A549 (cell line): ENCODE measurements around the gene CIRBP. TPM values are rescaled to one million over a fixed set of nuclear protein-coding genes. Genes with fewer than 3 reads are reported as not detected.

ENCODE experiments used
- ATAC-seq, 2 experiments: fragments of 200-7000 bp in 1 of 2; fragments of >200 bp in 1 of 2; cut with Nextera tagmentation in 1 of 2; cut with Tn5 transposase in 1 of 2; 3 replicates each; pipeline versions ENCODE4 v1.8.0 to v1.9.1; 2018 to 2020; ENCODE audit warnings: mild to moderate bottlenecking in 1 of 2, moderate library complexity in 1 of 2
- CTCF ChIA-PET: fragments of 300-600 bp; sonication (Branson Sonifier 250); formaldehyde crosslinking; extraction: SDS; loops from one replicate; lab custom pipeline; 2021; ENCODE audit warnings: antibody characterized with exemption, inconsistent platforms; lab: Yijun Ruan, JAX
- POLR2A ChIA-PET: fragments of 350-600 bp; formaldehyde crosslinking; extraction: SDS; loops from one replicate; lab custom pipeline; 2021; ENCODE audit warnings: antibody characterized with exemption, inconsistent platforms; lab: Yijun Ruan, JAX
- DNase-seq, 2 experiments: peaks; one replicate each; pipeline versions ENCODE4 v3.0.0 to v3.0.0-alpha.2; 2011 to 2016; ENCODE audit warnings: low read depth in 1 of 2, low spot score in 1 of 2
- FAIRE-seq: peaks from 2 replicates; lab custom pipeline; 2011; peaks lifted over from hg19 to GRCh38; lab: Jason Lieb, UNC
- H3K27ac ChIP-seq, 2 experiments: fragments of >200 bp; sonication (Bioruptor Twin); formaldehyde crosslinking; 3 replicates each; pipeline ENCODE4 v1.5.1; 2016 to 2017
- H3K4me1 ChIP-seq: fragments of >200 bp; sonication (Bioruptor Twin); formaldehyde crosslinking; 3 replicates; pipeline ENCODE4 v1.6.1; 2016
- H3K4me2 ChIP-seq: fragments of >200 bp; sonication (Bioruptor Twin); formaldehyde crosslinking; 3 replicates; pipeline ENCODE4 v1.6.1; 2016
- H3K4me3 ChIP-seq: fragments of >200 bp; sonication (Bioruptor Twin); formaldehyde crosslinking; 3 replicates; pipeline ENCODE4 v1.5.1; 2016
- H3K9me3 ChIP-seq: fragments of >200 bp; sonication (Bioruptor Twin); formaldehyde crosslinking; 3 replicates; pipeline ENCODE4 v1.6.1; 2016
- CHD2 ChIP-seq: fragments of 150-350 bp; IDR thresholded peaks from 2 replicates; pipeline ENCODE4 v1.6.1; 2014; ENCODE audit warnings: low read length; ENCODE audit not compliant: partially characterized antibody
- CHD4 ChIP-seq: fragments of 200-600 bp; sonication (generic); IDR thresholded peaks from 2 replicates; pipeline ENCODE4 v1.6.1; 2016; ENCODE audit warnings: antibody characterized with exemption, mild to moderate bottlenecking, borderline replicate concordance
- EP300 ChIP-seq, 2 experiments: fragments of >200 bp; sonication (Bioruptor Twin); formaldehyde crosslinking; IDR thresholded peaks; 2 replicates in 1 of 2; 3 replicates in 1 of 2; pipeline ENCODE4 v1.6.1; 2016 to 2017
- FOSB ChIP-seq: fragments of 250-450 bp; sonication (Bioruptor Pico); IDR thresholded peaks from 2 replicates; pipeline ENCODE4 v1.5.0; 2020; ENCODE audit warnings: mild to moderate bottlenecking, moderate library complexity
- FOXS1 ChIP-seq: fragments of 250-450 bp; sonication (Bioruptor Pico); IDR thresholded peaks from 2 replicates; pipeline ENCODE4 v1.5.0; 2020; ENCODE audit warnings: mild to moderate bottlenecking, moderate library complexity
- HEYL ChIP-seq: fragments of 250-450 bp; sonication (Bioruptor Pico); IDR thresholded peaks from 2 replicates; pipeline ENCODE4 v1.8.0; 2021; ENCODE audit warnings: mild to moderate bottlenecking, moderate library complexity
- HOXA7 ChIP-seq: fragments of 250-450 bp; sonication (Bioruptor Pico); IDR thresholded peaks from 2 replicates; pipeline ENCODE4 v1.5.0; 2020; ENCODE audit warnings: mild to moderate bottlenecking, moderate library complexity
- JUN ChIP-seq, 2 experiments: fragments of >200 bp; sonication (Bioruptor Twin); formaldehyde crosslinking; IDR thresholded peaks; 2 replicates in 1 of 2; 3 replicates in 1 of 2; pipeline ENCODE4 v1.6.1; 2016 to 2017
- JUNB ChIP-seq: fragments of >200 bp; sonication (Bioruptor Twin); formaldehyde crosslinking; IDR thresholded peaks from 2 replicates; pipeline ENCODE4 v1.6.1; 2016
- MYC ChIP-seq: IDR thresholded peaks from 2 replicates; pipeline ENCODE4 v1.6.1; 2012; ENCODE audit warnings: mild to moderate bottlenecking, inconsistent platforms, low read length, improper control_type of control experiment, borderline replicate concordance
- NFE2L2 ChIP-seq: fragments of 150-350 bp; conservative IDR thresholded peaks from 2 replicates; pipeline ENCODE4 v1.6.1; 2014; ENCODE audit warnings: low read length
- POLR2AphosphoS2 ChIP-seq: conservative IDR thresholded peaks from 2 replicates; pipeline ENCODE4 v1.6.1; 2012; ENCODE audit warnings: low read length, improper control_type of control experiment, inconsistent platforms
- RARB ChIP-seq: fragments of 250-450 bp; sonication (Bioruptor Pico); IDR thresholded peaks from 2 replicates; pipeline ENCODE4 v1.8.0; 2021; ENCODE audit warnings: mild to moderate bottlenecking, moderate library complexity
- RNF2 ChIP-seq: fragments of 200-600 bp; sonication (generic); IDR thresholded peaks from 2 replicates; pipeline ENCODE4 v1.6.1; 2016; ENCODE audit warnings: low read depth, mild to moderate bottlenecking, antibody characterized with exemption, moderate library complexity, borderline replicate concordance
- TP53 ChIP-seq: fragments of 250-450 bp; sonication (Bioruptor Pico); IDR thresholded peaks from 2 replicates; pipeline ENCODE4 v1.5.0; 2021; ENCODE audit warnings: mild to moderate bottlenecking, moderate library complexity
- ZFP36 ChIP-seq: fragments of 450-650 bp; IDR thresholded peaks from 2 replicates; pipeline ENCODE4 v1.6.1; 2014; ENCODE audit warnings: borderline replicate concordance; ENCODE audit not compliant: partially characterized antibody
- ZNF302 ChIP-seq: fragments of 250-450 bp; sonication (Bioruptor Pico); IDR thresholded peaks from 2 replicates; pipeline ENCODE4 v1.9.0; 2021; ENCODE audit warnings: inconsistent platforms, mild to moderate bottlenecking, moderate library complexity
- WGBS: methylation state at CpG from one replicate; pipeline ENCODE4 v1.1.6; 2017; ENCODE audit errors: missing lambda C conversion rate; 5-methylcytosine and 5-hydroxymethylcytosine counted together
- polyA plus RNA-seq, 4 experiments: library from polyadenylated mRNA; depleted of rRNA in 3 of 4; stranded (reverse); fragments of >200 nt; fragmentation: RNase III in 1 of 4; extraction: RNeasy Plus Mini Kit Qiagen cat#74134 plus additional on column Dnase treatment in 1 of 4; gene quantifications; 2 replicates in 3 of 4; 3 replicates in 1 of 4; pipeline ENCODE4 v1.2.3, GENCODE V29; 2011 to 2017
- TF ChIP-seq, protein P1 (sequence below): IDR thresholded peaks from 2 replicates; pipeline ENCODE4 v1.6.1; 2012
- TF ChIP-seq, protein P2 (sequence below): fragments of >200 bp; sonication (Bioruptor Twin); formaldehyde crosslinking; IDR thresholded peaks from 2 replicates; pipeline ENCODE4 v1.6.1; 2016
- TF ChIP-seq, protein P3 (sequence below): fragments of 250-450 bp; sonication (Bioruptor Pico); IDR thresholded peaks from 2 replicates; pipeline ENCODE4 v1.5.0; 2021; ENCODE audit warnings: mild to moderate bottlenecking, moderate library complexity, borderline replicate concordance
- TF ChIP-seq, protein P4 (sequence below): fragments of 200-600 bp; sonication (generic); IDR thresholded peaks from 2 replicates; pipeline ENCODE4 v1.6.1; 2016; ENCODE audit warnings: antibody characterized with exemption, mild to moderate bottlenecking, moderate library complexity
- TF ChIP-seq, protein P5 (sequence below): IDR thresholded peaks from 2 replicates; pipeline ENCODE4 v1.6.1; 2012; ENCODE audit warnings: low read depth, borderline replicate concordance

The CIRBP gene
- polyA plus RNA-seq, 2 of the 4 experiments (the other 2 are of a cell fraction): 151 to 178 TPM

DNA sequence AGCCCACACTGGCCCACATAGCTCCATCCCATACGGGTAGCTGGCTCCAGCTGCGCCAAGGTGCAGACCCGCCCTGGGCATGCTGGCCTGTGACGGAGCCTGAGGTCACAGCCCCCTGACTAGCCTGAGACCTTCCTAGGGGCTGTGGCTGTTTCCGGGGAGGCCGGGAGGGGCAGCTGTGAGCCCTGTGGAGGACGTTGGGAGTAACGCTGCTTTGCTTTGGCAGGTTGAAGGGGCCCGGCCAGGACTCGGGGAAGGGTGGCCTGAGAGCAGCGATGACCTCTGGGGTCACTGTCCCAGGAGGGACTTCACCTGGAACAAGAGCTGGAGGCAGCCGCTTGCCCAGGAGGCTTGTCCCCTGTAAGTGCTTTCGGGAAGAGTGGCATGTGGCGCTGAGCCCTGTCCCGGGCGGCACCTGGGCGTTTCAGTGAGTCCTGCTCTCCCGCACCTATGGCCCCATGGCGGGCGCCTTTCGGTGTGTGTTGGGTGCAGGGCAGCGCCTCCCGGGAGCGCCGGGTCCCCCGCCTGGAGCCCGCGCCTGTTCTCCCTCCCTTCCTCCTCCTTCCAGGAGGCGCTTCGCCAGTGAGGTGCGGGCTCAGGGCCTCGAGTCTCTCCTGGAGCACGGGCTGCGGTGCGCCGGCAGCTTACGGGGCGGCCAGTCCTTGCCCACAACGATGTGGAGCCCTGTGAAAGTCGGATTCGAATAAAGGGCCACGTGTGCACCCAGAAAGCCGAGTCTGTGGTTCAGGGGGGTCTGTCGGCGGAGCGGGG, 5.1 kb downstream of the CIRBP start:
- TF ChIP-seq HEYL: no peak
- TF ChIP-seq, protein P1, sequence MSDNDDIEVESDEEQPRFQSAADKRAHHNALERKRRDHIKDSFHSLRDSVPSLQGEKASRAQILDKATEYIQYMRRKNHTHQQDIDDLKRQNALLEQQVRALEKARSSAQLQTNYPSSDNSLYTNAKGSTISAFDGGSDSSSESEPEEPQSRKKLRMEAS: no peak
- no peak for TF ChIP-seq CHD4
- no peak for TF ChIP-seq MYC
- no peak for TF ChIP-seq POLR2AphosphoS2
- no peak for TF ChIP-seq FOSB
- no peak for TF ChIP-seq FOXS1 (CRISPR knock-in tag)
- no peak for TF ChIP-seq EP300 (IDR thresholded peaks at IDR 0.05)
- TF ChIP-seq TP53: no peak
- no peak for TF ChIP-seq RARB (CRISPR knock-in tag)
- no peak for TF ChIP-seq JUNB
- TF ChIP-seq, protein P2, sequence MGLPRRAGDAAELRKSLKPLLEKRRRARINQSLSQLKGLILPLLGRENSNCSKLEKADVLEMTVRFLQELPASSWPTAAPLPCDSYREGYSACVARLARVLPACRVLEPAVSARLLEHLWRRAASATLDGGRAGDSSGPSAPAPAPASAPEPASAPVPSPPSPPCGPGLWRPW: no peak
- TF ChIP-seq ZFP36: no peak
- TF ChIP-seq ZNF302 (CRISPR knock-in tag): no peak
- no peak for TF ChIP-seq HOXA7 (CRISPR knock-in tag)
- no peak for TF ChIP-seq CHD2
- TF ChIP-seq JUN (IDR thresholded peaks at IDR 0.05): no peak
- TF ChIP-seq, protein P3, sequence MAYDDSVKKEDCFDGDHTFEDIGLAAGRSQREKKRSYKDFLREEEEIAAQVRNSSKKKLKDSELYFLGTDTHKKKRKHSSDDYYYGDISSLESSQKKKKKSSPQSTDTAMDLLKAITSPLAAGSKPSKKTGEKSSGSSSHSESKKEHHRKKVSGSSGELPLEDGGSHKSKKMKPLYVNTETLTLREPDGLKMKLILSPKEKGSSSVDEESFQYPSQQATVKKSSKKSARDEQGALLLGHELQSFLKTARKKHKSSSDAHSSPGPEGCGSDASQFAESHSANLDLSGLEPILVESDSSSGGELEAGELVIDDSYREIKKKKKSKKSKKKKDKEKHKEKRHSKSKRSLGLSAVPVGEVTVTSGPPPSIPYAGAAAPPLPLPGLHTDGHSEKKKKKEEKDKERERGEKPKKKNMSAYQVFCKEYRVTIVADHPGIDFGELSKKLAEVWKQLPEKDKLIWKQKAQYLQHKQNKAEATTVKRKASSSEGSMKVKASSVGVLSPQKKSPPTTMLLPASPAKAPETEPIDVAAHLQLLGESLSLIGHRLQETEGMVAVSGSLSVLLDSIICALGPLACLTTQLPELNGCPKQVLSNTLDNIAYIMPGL (CRISPR knock-in tag): no peak
- ChIA-PET POLR2A (no interaction called here), CTCF (interaction anchor here (1.6 to 5.3 kb wide), 2 partner anchors 30 to 171 kb away, joined by 3 to 39 read pairs; no protein-coding TSS in a partner anchor)
- no peak for FAIRE-seq
- H3K4me1 ChIP-seq: peaks cover 43% of the 10 kb centered on the region
- H3K9me3 ChIP-seq: no peaks in the 10 kb centered on the region
- WGBS: 85% methylated on average over 20 of the region's 46 CpGs
- DNase-seq: no peak
- H3K4me3 ChIP-seq: peak overlapping the region; percentile 80
- peak overlapping the region; percentile 99 for H3K4me2 ChIP-seq
- ATAC-seq: no peak
- peak overlapping the region; percentile 96 to 100; a peak in 5 of 6 replicates for H3K27ac ChIP-seq

DNA sequence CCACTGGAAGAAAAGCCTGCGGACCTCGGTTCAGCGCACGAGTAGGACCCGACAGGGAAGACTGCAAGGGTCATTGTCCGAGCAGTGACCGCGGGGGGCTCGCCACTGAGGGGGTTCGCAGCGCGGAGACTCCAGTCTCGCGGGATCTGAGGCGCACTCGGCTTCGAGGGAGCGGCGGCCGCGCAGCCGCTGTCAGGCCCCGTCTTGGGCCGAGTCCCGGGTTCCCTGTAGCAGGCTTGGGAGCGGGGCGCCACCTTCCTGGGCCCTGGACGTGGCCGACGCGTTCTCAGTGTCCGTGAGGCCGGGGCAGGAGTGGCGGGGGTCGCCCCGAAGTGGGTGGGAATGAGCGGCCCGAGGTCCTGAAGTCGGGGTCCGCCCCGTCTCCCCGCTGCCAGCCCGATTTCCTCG, 5.7 kb downstream of the CIRBP start:
- FAIRE-seq: no peak
- DNase-seq: no peak
- peaks cover 43% of the 10 kb centered on the region for H3K4me1 ChIP-seq
- peak overlapping the region; percentile 80 for H3K4me3 ChIP-seq
- peak in 1 of 2 experiments; percentile 1; a peak in 2 of 6 replicates for ATAC-seq
- peak overlapping the region; percentile 96 to 100 for H3K27ac ChIP-seq
- H3K9me3 ChIP-seq: no peaks in the 10 kb centered on the region
- WGBS: 57% methylated on average over 13 of the region's 44 CpGs
- POLR2A ChIA-PET: interaction anchor here (0.6 to 1.0 kb wide), 11 partner anchors 9 to 108 kb away, joined by 3 to 13 read pairs (median 4); a partner anchor contains a TSS
- CTCF ChIA-PET: interaction anchor here (0.9 to 5.3 kb wide), 3 partner anchors 8 to 170 kb away, joined by 3 to 39 read pairs (median 3); no protein-coding TSS in a partner anchor
- H3K4me2 ChIP-seq: peak overlapping the region; percentile 99
- TF ChIP-seq, protein P4, sequence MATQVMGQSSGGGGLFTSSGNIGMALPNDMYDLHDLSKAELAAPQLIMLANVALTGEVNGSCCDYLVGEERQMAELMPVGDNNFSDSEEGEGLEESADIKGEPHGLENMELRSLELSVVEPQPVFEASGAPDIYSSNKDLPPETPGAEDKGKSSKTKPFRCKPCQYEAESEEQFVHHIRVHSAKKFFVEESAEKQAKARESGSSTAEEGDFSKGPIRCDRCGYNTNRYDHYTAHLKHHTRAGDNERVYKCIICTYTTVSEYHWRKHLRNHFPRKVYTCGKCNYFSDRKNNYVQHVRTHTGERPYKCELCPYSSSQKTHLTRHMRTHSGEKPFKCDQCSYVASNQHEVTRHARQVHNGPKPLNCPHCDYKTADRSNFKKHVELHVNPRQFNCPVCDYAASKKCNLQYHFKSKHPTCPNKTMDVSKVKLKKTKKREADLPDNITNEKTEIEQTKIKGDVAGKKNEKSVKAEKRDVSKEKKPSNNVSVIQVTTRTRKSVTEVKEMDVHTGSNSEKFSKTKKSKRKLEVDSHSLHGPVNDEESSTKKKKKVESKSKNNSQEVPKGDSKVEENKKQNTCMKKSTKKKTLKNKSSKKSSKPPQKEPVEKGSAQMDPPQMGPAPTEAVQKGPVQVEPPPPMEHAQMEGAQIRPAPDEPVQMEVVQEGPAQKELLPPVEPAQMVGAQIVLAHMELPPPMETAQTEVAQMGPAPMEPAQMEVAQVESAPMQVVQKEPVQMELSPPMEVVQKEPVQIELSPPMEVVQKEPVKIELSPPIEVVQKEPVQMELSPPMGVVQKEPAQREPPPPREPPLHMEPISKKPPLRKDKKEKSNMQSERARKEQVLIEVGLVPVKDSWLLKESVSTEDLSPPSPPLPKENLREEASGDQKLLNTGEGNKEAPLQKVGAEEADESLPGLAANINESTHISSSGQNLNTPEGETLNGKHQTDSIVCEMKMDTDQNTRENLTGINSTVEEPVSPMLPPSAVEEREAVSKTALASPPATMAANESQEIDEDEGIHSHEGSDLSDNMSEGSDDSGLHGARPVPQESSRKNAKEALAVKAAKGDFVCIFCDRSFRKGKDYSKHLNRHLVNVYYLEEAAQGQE: no peak
- TF ChIP-seq, protein P5, sequence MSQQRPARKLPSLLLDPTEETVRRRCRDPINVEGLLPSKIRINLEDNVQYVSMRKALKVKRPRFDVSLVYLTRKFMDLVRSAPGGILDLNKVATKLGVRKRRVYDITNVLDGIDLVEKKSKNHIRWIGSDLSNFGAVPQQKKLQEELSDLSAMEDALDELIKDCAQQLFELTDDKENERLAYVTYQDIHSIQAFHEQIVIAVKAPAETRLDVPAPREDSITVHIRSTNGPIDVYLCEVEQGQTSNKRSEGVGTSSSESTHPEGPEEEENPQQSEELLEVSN: 0 out of 2 replicates have a peak, but pooled peaks have one; percentile 24
- TF ChIP-seq NFE2L2 (no peak), RNF2 (peak; percentile 77; the same call in 1 of the 2 replicates)
- TF ChIP-seq, all 56 proteins: peak for 2
